Measurements from ENCODE around the gene SLC29A4. TPM values are rescaled to one million over a fixed set of nuclear protein-coding genes. Genes with fewer than 3 reads are reported as not detected.
"Not testable (repeated sequence)": the region's sequence is repeated elsewhere in the genome, so short reads cannot be mapped to it uniquely, and the experiment has no call there.

SLC29A4 gene
- polyA plus RNA-seq, 1 of the 3 experiments (the other 2 are of a cell fraction): 12.3 TPM

- Histone ChIP-seq H3K4me2 (no peak overlapping the region), H3K79me2 (ENCODE audit: insufficient read depth) (no peaks in the 10 kb centered on the region), H3K36me3 (replicated peaks in 1 of 2; ENCODE audit: control insufficient read depth in 1 of 2, insufficient read depth in 2 of 2, low read length in 1 of 2) (no peaks in the 10 kb centered on the region), H3K4me3 (ENCODE audit: low read depth in 2 of 2, low read length in 1 of 2) (no peak overlapping the region), H3K27ac (ENCODE audit: low read depth in 2 of 2, low read length in 1 of 2) (no peak overlapping the region), H3K27me3 (ENCODE audit: insufficient read depth) (no peaks in the 10 kb centered on the region), H3K9me3 (no peaks in the 10 kb centered on the region), H2AFZ (ENCODE audit: low read depth) (no peak overlapping the region), H3K9ac (no peak overlapping the region), H4K20me1 (ENCODE audit: insufficient read depth) (no peaks in the 10 kb centered on the region), H3K4me1 (ENCODE audit: control insufficient read depth in 1 of 2, insufficient read depth in 2 of 2, low read depth in 1 of 2, low read length in 1 of 2) (peaks cover 0 to 12% of the 10 kb centered on the region in 2 experiments; a peak in 1 of 4 replicates), H3F3A (replicated peaks; ENCODE audit: insufficient read depth) (no peaks in the 10 kb centered on the region), H3K9me2 (no peaks in the 10 kb centered on the region)
- POLR2A ChIA-PET: no interaction called here
- DNase-seq: no peak
- 54% methylated on average over 6 of the region's 6 CpGs for WGBS (ENCODE audit: low lambda C conversion rate)
- TF ChIP-seq MXI1 (IDR thresholded peaks at IDR 0.05; ENCODE audit: low read depth, low read length) (no peak), GABPA (IDR thresholded peaks at IDR 0.05; ENCODE audit: low read depth) (no peak), RCOR1 (IDR thresholded peaks at IDR 0.05; ENCODE audit: low read length) (no peak), TAF1 (IDR thresholded peaks at IDR 0.05; ENCODE audit: borderline replicate concordance, low read depth, low read length) (no peak), CTCF (IDR thresholded peaks at IDR 0.05) (no peak), ZBTB33 (IDR thresholded peaks at IDR 0.05; ENCODE audit: borderline replicate concordance, low read depth) (no peak), JUND (IDR thresholded peaks at IDR 0.05) (no peak), RAD21 (IDR thresholded peaks at IDR 0.05; ENCODE audit: low read length) (no peak), PBX3 (IDR thresholded peaks at IDR 0.05) (no peak)
- CTCF ChIA-PET: interaction anchor here (1.9 kb wide), 1 partner anchor 30 kb away, joined by 6 read pairs; no protein-coding TSS in a partner anchor
Measured at GRCh38 chr7:5270788-5271187, 12.0 kb upstream of the SLC29A4 start.

GRCh38 chr7:5273831-5274405 lies 8.8 kb upstream of the SLC29A4 start:
- H3K4me2 ChIP-seq; H3K9me2 ChIP-seq; H3K79me2 ChIP-seq (ENCODE audit: insufficient read depth); H3K9me3 ChIP-seq; H4K20me1 ChIP-seq (ENCODE audit: insufficient read depth); H3K9ac ChIP-seq; H3F3A ChIP-seq (replicated peaks; ENCODE audit: insufficient read depth); CTCF ChIA-PET; H3K27ac ChIP-seq (ENCODE audit: low read depth in 2 of 2, low read length in 1 of 2); H3K36me3 ChIP-seq (replicated peaks in 1 of 2; ENCODE audit: control insufficient read depth in 1 of 2, insufficient read depth in 2 of 2, low read length in 1 of 2); H3K4me3 ChIP-seq (ENCODE audit: low read depth in 2 of 2, low read length in 1 of 2); POLR2A ChIA-PET; H2AFZ ChIP-seq (ENCODE audit: low read depth); H3K27me3 ChIP-seq (ENCODE audit: insufficient read depth); DNase-seq: not testable (repeated sequence)
- peaks cover 0 to 23% of the 10 kb centered on the region in 2 experiments; a peak in 1 of 4 replicates for H3K4me1 ChIP-seq (ENCODE audit: control insufficient read depth in 1 of 2, insufficient read depth in 2 of 2, low read depth in 1 of 2, low read length in 1 of 2)
- 73% methylated on average over 18 of the region's 18 CpGs for WGBS (ENCODE audit: low lambda C conversion rate)
